Stimulated activated naive CD4-positive, alpha-beta T cell treated with Interleukin-2 at 50 U/mL for 16 hours (primary cell): ENCODE results near the gene DSCAM.

Source experiments
- DNase-seq: peaks from one replicate; lab custom pipeline; 2025; lab: John Stamatoyannopoulos, UW

Gene DSCAM

GRCh38 chr21:40176724-40177123 is 670.2 kb downstream of the DSCAM start:
- no peak for DNase-seq

DNA sequence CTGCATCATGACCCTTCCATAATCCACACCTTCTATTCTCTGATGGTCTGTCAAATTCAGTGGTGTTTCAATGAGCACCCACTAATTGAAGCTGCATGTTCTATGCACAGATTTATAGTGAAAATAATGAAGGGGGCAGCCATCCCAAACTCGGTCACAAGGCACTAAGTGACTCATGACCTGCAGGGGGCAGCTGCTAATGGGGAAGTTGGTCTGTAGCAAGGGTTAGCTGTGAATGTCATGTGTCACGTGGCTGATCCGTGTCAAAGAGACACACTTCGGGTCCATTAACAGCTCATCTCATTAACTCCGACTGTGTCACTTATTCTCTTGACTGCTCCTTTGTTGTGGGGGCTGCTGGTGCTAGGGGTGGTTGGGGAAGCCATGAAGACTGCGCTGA is 673.1 kb downstream of the DSCAM start:
- no peak for DNase-seq

GRCh38 chr21:40169971-40170370 is 677.0 kb downstream of the DSCAM start:
- DNase-seq: no peak

- DNase-seq: no peak
These were observed 680.6 kb downstream of the DSCAM start for GRCh38 chr21:40166291-40166843.

GRCh38 chr21:40165773-40166070 is 681.2 kb downstream of the DSCAM start:
- no peak for DNase-seq

DNA sequence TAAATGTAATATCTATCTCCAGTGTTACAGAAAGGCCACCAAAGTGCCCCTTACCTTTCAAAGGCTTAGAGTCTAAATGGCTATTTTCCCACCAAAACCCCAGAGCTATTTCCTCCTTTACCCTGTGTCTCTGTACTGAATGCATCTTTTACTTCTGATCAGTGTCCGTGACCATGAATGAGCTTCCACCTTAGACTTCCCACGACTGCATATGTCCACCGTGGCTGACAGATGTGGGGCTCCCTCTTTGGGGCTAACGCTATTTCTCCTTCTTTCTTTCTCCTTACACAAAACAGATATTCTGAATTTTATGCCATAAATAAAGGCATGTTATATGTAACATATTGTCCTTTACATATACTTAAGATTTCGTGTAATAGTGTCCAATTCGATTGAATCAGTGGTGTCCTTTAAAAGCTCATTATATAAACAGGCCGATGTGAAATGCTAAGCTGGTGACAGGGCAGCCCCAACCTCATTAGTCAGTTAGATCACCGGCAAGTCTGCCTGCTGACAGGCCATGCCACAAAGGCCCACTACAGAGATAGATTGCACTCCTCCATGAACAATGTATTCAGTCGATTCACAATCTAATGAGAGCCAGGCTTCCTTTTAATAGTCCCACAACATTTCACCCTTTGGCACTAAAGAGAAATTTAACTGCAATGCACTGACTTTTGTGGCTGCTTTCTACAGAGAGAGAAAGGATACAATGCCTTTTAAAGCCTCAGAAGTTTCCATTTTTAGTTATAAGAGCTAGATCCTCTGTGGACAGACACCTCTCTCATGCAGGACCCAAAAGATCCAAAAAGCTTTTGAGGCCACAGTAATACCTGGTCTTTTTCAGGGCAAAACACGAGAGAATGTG is 681.8 kb downstream of the DSCAM start:
- DNase-seq: no peak

DNA sequence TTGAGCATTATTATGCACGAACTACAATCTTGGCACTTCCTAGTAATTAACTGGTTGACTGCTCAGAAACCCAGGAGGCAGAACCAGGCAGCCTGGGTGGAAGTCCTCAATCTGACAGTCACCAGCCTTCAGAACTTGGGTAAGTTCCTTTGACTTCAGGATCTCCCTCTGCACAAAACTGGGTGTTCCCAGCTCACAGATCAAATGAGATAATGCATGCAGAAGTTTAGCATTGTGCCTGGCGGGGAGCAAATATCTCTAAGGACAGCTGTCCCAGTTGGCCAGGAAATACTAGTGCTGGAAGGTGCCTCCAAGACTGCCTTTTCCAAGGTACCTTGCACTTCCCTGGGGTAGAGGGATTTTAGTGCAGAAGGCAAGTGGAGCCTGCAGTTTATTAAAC is 684.9 kb downstream of the DSCAM start:
- no peak for DNase-seq

DNA sequence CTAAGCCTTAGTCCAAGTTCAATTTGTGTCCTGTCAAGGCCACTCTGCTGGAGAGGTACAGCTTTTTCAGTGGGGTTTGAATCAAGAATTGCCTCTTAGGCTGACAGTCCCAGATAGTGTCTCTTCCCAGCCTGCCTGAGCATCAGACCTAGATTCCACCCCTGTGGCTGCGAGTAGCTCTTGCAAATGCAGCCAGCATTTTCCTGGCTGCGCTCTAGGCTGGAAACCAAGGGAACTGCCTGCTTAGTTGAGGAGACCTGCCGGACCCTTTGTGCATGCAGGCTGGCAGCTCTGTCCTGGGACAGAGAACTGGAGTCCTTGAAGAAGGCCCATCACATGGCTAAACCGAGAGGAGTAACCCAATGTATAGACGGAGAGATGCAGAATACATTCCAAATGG is 686.0 kb downstream of the DSCAM start:
- DNase-seq: no peak

GRCh38 chr21:40158366-40158765 is 688.6 kb downstream of the DSCAM start:
- DNase-seq: no peak

DNA sequence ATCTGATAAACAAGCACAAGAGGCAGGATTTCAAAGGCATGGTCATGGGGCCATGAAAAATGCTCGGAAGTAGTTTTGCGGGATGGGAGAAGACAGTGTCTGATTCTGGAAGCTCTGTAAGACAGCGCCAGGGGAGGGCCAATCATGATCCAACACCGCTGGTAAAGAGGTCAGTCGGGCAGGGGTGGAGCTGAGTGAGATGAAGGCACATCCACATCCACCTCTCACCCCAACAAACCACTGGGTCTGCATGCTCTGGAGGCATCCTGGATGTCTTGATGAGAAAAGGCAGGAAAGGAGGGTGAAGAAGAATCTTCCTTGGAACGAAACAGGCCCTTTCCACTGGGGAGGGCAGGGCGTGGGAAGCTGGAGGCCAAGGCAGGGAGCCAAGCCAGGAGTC is 691.4 kb downstream of the DSCAM start:
- no peak for DNase-seq

GRCh38 chr21:40153351-40153750 is 693.6 kb downstream of the DSCAM start:
- no peak for DNase-seq

- no peak for DNase-seq
These were observed 694.5 kb downstream of the DSCAM start for GRCh38 chr21:40152476-40152875.

- DNase-seq: no peak
These were observed 695.3 kb downstream of the DSCAM start for GRCh38 chr21:40151611-40152010.

DNA sequence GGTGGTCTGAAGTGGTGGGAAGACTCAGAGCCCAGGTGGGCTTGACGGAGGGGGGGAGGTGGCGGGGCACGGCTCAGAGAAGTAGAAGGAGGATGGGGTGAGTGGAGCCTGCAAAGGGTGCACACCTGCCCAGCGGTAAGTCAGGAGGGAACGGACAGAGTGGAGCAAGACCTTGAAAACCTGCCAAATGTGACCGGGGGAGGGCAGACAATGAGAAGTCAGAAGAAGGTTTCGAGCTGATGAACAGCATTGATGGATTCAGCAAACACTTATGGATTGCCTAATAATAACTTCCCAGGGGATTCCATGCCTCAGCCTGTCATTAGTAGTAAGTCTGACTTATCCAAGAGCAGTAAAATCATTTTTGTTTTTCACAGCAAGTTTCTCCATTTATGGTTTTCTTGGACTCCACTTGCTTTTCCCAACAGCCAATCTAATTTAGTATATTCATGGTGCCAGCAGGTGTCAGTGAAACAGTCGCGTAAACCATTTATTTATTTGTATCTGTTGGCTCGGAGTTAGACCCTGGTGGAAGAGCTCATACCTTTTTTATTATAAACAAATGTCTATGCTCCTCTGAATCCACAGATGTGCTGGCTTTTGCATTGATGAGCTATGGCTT is 700.6 kb downstream of the DSCAM start:
- DNase-seq: no peak

DNA sequence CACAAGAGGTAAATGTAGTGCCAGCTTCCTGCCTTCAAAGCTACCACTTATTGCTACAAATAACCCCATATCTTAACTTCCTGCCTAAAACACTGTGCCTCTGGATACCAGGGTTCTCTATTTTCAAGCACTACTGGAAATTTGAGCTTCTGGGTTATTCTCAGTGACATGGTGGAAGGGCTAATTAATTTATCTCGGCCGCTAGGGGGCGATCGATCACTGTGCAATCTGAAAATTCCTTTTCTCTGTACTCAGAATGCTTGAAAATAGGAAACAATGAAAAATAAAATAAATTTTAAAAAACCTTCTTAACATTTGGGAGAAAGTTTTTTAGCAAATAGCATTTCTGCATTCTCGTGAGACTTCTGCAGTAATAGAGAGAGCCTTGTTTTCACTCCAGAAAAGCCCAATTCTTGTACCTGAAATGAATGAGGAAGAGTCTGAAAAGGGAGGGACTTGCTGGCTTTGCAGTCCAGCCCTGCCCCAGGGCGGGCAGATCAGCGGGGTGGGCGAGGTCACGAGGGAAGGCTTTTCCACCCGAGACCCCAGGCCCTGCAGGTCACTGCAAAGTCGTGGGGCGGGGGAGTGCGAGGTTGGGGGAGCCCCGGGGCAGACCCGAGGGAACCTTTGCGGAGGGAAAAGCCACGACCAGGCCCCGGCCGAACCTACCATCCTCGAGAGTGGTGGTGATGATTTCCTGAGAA is 703.0 kb downstream of the DSCAM start:
- DNase-seq: no peak

DNA sequence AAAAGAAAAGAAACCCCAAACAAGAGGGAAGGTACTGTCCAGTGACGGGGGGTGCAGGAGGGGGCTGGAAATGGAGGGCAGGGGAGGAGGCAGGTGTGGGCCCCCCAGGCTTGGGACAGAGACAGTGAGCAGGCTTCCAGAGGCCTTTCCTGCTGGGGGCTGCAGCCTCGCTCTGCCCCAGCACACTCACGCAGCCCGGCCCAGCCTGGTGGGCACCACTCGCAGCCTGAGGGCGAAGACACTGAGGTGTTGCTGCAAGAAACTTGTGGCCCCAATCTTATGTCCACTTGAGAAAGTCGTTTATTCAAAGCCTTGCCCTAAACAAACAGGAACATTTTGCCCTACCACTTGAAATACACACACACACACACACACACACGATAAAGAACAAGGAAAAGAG is 705.3 kb downstream of the DSCAM start:
- no peak for DNase-seq

DNA sequence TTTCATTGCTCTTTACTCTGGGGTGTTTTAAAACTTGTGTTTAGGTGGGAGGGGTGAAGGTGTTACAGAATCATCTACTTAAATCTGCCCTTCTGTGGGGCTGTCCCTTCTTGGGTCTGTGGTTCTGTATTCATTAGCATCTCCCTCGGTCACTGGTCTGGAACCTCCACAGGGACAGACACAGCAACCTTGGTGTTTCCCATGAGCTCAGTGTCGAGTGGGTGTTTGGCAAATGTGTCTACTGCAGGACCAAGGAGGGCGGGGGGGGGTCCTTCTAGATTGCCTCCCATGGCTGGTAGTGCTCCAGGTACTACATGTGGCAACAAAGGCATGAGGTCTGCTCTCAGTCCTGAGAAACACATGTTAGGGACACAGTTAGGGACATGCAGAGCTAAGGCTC is 706.3 kb downstream of the DSCAM start:
- DNase-seq: no peak

DNA sequence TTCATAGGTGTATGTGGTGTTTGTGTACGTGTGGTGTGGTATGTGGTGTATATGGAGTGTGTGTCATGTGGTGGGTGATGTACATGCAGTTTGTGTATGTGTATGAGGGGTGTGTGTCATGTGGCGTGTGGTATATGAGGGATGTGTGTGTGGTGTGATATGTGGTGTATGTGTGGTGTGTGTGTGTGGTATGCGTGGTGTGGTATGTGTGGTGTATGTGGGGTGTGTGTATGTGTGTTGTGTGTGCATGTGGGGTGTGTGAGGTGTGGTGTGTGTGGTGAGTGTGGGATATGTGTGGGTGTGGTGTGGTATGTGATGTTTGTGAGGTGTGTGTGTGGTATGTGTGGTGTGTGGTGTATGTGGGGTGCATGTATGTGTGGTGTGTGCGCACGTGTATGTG is 707.3 kb downstream of the DSCAM start:
- no peak for DNase-seq

GRCh38 chr21:40136571-40136970 is 710.4 kb downstream of the DSCAM start:
- no peak for DNase-seq

DNA sequence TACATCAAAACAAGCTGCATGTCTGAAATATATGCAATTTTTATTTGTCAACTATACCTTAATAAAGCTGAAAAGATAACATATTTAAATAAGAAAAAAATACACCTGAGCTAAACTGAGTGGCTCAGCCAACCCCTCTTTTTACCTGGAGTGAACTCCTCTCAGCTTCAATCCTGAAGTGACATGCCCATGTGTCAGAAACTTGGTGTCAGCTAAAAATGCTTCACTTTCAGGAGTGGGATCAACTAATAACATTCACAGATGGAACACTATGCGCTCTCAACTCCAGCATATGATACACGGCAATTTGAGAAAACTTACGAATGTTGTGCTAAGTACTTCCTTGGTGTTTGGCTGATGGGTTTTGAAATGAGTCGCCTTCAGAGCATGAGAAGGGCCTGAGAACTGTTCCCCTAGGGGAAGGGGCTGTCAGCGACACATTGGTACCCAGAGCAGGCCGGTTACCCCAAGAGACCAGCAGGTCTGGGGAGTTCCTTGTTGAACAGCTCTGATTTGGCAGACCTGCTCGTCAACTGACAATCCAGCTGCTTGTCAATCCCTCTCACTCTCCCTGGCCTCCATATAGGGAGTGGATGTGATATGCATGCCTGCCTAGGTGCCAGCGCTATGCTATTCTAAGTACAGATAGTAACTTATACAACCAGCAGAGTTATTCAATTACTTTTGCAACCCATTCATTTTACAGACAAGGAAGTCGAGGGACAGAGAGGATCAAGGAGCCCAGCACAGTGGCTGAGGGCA is 712.0 kb downstream of the DSCAM start:
- DNase-seq: no peak

GRCh38 chr21:40130476-40130875 is 716.5 kb downstream of the DSCAM start:
- DNase-seq: no peak

- no peak for DNase-seq
These were observed 717.1 kb downstream of the DSCAM start for GRCh38 chr21:40129809-40130208.
